CD4-positive, alpha-beta T cell treated with Interleukin-15 for 4 hours (primary cell): ENCODE measurements around the gene TASP1.
A peak's percentile ranks its signal among the peaks of the same experiment; 100 is the strongest.
"Not testable (repeated sequence)": the region's sequence is repeated elsewhere in the genome, so short reads cannot be mapped to it uniquely, and the experiment has no call there.

Experiments used
- DNase-seq: peaks from one replicate; pipeline ENCODE4 v3.0.0-alpha.2; 2020; ENCODE audit warnings: low spot score

Gene TASP1, protein sequence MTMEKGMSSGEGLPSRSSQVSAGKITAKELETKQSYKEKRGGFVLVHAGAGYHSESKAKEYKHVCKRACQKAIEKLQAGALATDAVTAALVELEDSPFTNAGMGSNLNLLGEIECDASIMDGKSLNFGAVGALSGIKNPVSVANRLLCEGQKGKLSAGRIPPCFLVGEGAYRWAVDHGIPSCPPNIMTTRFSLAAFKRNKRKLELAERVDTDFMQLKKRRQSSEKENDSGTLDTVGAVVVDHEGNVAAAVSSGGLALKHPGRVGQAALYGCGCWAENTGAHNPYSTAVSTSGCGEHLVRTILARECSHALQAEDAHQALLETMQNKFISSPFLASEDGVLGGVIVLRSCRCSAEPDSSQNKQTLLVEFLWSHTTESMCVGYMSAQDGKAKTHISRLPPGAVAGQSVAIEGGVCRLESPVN

GRCh38 chr20:13638496-13639149 is at the start of gene TASP1:
TASP1 (minus strand) TSS chr20:13638932; CDS start chr20:13630078, 8,854 bp downstream.
- peak; percentile 97 for DNase-seq

DNA sequence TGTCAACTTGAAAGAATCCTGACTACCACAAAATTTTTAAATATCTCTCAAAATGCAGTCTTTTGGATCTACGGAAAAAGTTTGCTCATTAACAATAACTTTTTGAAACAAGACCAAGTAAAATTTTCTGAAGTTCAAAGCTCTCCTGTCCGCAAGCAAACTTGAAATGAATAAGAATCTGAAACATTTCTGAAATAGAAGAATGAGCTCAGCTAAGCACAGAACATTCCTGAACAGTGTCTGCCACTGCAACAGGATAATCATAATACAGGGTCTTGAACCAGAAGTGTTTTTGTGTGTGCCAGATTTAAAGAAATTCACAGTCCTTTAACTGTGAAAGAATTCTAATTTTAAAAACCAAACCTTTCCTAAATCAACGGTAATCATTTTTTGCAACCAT is 49.1 kb upstream of the TASP1 start:
- no peak for DNase-seq

- no peak for DNase-seq
Observed at GRCh38 chr20:13685623-13686022, 46.9 kb upstream of the TASP1 start.

DNA sequence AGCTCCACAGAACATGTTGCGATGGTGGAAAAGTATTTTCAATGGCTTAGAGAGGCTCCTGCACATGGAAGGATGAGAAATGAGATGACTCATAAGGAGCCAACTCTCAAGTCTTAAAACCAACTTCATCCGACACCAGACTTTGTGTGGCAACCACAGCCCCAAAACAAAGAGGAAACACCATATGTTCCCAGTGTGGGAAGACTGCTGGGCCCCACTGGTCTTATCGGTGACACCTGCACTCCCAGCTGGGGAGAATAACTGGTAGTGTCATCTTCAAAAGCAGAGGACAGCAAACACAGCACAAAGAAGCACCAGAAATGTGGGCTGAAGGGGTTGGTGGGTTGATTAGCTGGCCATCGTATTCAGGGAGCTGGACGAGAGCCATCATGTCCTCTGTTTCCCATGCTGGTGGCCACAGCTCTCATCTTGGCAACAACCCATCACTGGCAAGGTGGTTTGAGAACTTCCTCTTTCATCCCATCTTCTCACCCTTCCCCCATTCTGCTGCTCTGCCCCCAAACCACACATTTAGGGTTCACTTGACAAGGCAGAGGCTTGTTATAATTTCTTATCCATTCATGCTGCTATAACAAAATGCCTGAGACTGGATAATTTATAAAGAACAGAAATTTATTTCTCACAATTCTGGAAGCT is 46.0 kb upstream of the TASP1 start:
- DNase-seq = no peak

- no peak for DNase-seq
Observed at GRCh38 chr20:13683833-13684232, 45.1 kb upstream of the TASP1 start.

- no peak for DNase-seq
Observed at GRCh38 chr20:13681248-13682125, 42.8 kb upstream of the TASP1 start.

GRCh38 chr20:13678944-13679343 is 40.2 kb upstream of the TASP1 start:
- no peak for DNase-seq

DNA sequence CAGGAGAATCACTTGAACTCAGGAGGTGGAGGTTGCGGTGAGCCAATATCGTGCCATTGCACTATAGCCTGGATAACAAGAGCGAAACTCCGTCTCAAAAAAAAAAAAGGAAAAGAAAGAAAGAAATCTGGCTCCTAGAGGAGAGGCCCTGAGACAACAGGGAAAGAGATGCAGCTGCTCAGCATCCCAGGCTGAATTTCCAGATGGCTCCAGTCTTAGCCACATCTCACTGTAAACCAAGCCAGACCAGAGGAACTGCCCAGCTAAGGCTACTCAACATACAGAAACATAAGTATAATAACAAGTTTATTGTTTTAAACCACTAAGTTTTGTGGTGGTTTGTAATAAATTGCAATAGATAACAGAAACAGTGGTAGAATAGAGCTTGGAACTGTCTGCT is 38.5 kb upstream of the TASP1 start:
- DNase-seq = no peak

DNA sequence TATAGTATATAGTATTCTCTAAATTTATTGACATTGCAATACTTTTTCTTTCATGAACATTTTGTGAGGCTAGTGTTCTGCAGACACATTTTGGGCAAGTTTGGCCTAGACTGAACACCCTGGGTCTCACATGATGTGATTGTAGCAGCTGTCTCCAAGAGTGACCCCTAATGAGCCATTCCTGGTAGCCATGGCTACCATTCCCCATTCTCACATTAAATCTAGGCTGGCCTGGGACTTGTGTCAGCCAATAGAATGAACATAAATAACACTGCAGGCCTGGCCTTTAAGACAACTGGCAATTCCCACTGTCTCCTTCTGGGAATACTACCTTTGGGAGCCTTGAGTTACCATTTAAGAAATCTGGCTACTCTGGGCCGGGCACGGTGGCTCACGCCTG is 38.0 kb upstream of the TASP1 start:
- no peak for DNase-seq

- no peak for DNase-seq
Observed at GRCh38 chr20:13672690-13673089, 34.0 kb upstream of the TASP1 start.

- DNase-seq = no peak
Observed at GRCh38 chr20:13671916-13672378, 33.2 kb upstream of the TASP1 start.

DNA sequence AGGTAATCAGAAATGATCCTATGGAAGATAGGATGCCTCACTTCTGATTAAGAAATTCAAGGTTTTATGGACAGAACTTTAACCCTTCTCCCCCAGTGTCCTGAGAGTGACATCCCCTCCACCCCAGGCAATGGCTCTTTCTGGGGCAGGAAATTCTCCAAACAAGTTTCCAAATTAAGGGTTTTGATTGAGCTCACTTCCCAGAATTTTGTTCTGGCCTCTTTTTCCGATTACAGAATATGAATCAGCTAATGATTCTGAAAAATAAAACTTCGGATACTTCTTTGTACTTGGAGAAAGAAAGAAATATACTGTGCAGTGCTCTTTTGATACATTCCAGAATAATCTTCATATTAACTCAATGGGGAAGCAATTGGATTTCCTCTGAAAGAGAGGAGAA is 32.8 kb upstream of the TASP1 start:
- DNase-seq = no peak

- DNase-seq = no peak
Observed at GRCh38 chr20:13670160-13670559, 31.4 kb upstream of the TASP1 start.

GRCh38 chr20:13665709-13666395 is 27.1 kb upstream of the TASP1 start:
- DNase-seq = no peak

- DNase-seq = no peak
Observed at GRCh38 chr20:13661070-13661685, 22.4 kb upstream of the TASP1 start.

- DNase-seq = no peak
Observed at GRCh38 chr20:13659288-13659687, 20.6 kb upstream of the TASP1 start.

GRCh38 chr20:13658060-13658459 is 19.3 kb upstream of the TASP1 start:
- DNase-seq = not testable (repeated sequence)

DNA sequence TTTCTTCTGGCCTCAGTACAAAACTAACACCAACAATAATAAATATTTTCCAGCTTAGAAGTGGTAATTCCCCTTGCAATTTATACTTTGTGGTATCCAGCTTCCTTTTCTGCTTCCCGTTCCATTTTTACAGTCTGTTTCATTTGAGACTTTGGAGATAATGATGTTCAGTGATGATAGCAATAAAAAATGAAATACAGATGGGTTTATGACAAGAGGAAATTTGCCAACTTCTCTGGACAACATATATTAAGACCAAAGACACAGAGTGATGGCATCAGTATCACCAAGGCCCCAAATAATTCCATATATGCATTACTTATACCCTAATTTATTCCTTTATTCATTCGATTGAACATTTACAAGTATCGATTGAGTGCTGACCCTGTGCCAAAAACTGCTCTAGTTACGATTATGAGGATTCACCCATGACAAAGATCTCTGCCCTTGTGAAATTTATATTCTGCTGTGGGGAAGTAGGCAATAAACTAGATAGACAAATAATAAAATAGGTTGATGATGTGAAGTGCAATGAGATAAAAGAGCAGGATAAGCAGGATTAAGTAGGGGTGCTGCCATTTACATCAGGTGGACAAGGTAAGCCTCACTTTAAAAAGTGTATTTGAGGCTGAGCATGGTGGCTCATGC is 18.1 kb upstream of the TASP1 start:
- DNase-seq = no peak

DNA sequence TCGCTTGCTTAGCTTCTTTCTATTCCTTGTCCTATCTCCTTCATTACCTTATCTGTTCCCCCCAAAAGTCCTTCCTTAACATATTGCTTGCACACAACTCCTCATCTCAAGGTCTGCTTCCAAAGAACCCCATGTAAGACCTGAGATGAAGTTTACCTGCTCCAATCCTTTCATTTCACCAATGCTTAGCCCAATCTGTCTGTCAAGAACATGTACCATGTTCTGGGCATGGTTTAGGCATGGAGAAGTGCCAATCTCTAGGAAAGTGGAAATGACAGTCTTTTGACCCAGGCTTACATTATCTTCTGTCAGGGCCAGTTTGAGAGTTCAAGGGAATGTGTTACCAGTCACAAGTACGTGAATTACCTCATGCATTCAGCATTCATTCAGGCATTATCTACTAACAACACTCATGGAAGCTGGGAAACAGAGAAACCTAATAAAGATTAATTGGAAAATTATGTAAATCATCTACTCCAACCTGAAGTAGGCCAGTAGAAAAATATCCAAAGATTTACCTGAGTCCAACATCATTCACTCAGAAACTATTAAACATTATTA is 15.8 kb upstream of the TASP1 start:
- no peak for DNase-seq

- DNase-seq = no peak
Observed at GRCh38 chr20:13650474-13650873, 11.7 kb upstream of the TASP1 start.
